Naive thymus-derived CD4-positive, alpha-beta T cell (primary cell): ENCODE data around the gene ITM2B. TPM values are rescaled to one million over a fixed set of nuclear protein-coding genes. Genes with fewer than 3 reads are reported as not detected.

ENCODE experiments used
- ATAC-seq: fragments of 150-1000 bp; cut with Tn5 transposase; 2 replicates; pipeline ENCODE4 v1.10.0; 2021; ENCODE audit warnings: mild to moderate bottlenecking, moderate library complexity
- CTCF ChIA-PET: fragments of 350-600 bp; sonication (Branson Sonifier 250); formaldehyde crosslinking; loops from one replicate; lab custom pipeline; 2021; ENCODE audit warnings: antibody characterized with exemption; lab: Charles Lee
- POLR2A ChIA-PET: fragments of 350-600 bp; sonication (Branson Sonifier 250); formaldehyde crosslinking; loops from one replicate; lab custom pipeline; 2021; ENCODE audit warnings: antibody characterized with exemption, inconsistent platforms; lab: Charles Lee
- DNase-seq, 9 donors: peaks; one replicate each; pipeline versions ENCODE4 v3.0.0 to v3.0.0-alpha.2; 2020 to 2022; ENCODE audit warnings: mixed read lengths in 1 of 9
- H3K27ac ChIP-seq: one replicate; pipeline ENCODE4 v1.7.0; 2013; ENCODE audit warnings: mild to moderate bottlenecking, low read depth, low read length, moderate library complexity
- H3K27me3 ChIP-seq, 2 donors: one replicate each; pipeline ENCODE4 v1.7.0; 2013; ENCODE audit warnings: low read length in 2 of 2, mild to moderate bottlenecking in 2 of 2, moderate library complexity in 2 of 2; ENCODE audit not compliant: control insufficient read depth in 2 of 2, insufficient read depth in 2 of 2
- H3K36me3 ChIP-seq, 3 experiments: 1 replicate in 2 of 3; 2 replicates in 1 of 3; pipeline ENCODE4 v1.7.0; 2013; ENCODE audit warnings: low read length in 3 of 3, mild to moderate bottlenecking in 3 of 3, moderate library complexity in 1 of 3; ENCODE audit not compliant: insufficient read depth in 3 of 3, control insufficient read depth in 2 of 3
- H3K4me1 ChIP-seq, 2 donors: one replicate each; pipeline ENCODE4 v1.7.0; 2013; ENCODE audit warnings: low read length in 2 of 2, mild to moderate bottlenecking in 2 of 2, moderate library complexity in 1 of 2; ENCODE audit not compliant: control insufficient read depth in 2 of 2, insufficient read depth in 2 of 2
- H3K4me3 ChIP-seq: 2 replicates; pipeline ENCODE4 v1.7.0; 2013; ENCODE audit warnings: mild to moderate bottlenecking, low read length
- H3K9me3 ChIP-seq, 3 experiments: 1 replicate in 2 of 3; 2 replicates in 1 of 3; pipeline ENCODE4 v1.7.0; 2013; ENCODE audit warnings: low read length in 3 of 3; ENCODE audit not compliant: control insufficient read depth in 2 of 3
- H3K27ac Mint-ChIP-seq, 9 donors: one replicate each; pipeline ENCODE4 v1.8.0; 2020 to 2022; ENCODE audit warnings: mixed read lengths in 9 of 9, mild to moderate bottlenecking in 8 of 9, moderate library complexity in 5 of 9, inconsistent platforms in 2 of 9
- H3K27me3 Mint-ChIP-seq, 5 donors: one replicate each; pipeline ENCODE4 v1.8.0; 2021 to 2022; ENCODE audit warnings: mixed read lengths in 5 of 5, mild to moderate bottlenecking in 1 of 5
- H3K36me3 Mint-ChIP-seq, 5 donors: one replicate each; pipeline ENCODE4 v1.8.0; 2020 to 2022; ENCODE audit warnings: mixed read lengths in 5 of 5, mild to moderate bottlenecking in 3 of 5, inconsistent platforms in 1 of 5
- H3K4me1 Mint-ChIP-seq, 7 donors: one replicate each; pipeline ENCODE4 v1.8.0; 2020 to 2022; ENCODE audit warnings: mixed read lengths in 7 of 7, mild to moderate bottlenecking in 3 of 7, inconsistent platforms in 1 of 7
- H3K4me3 Mint-ChIP-seq, 10 donors: one replicate each; pipeline ENCODE4 v1.8.0; 2020 to 2022; ENCODE audit warnings: mild to moderate bottlenecking in 10 of 10, mixed read lengths in 10 of 10, moderate library complexity in 6 of 10, inconsistent platforms in 2 of 10
- H3K9me3 Mint-ChIP-seq, 11 donors: one replicate each; pipeline ENCODE4 v1.8.0; 2020 to 2022; ENCODE audit warnings: mixed read lengths in 11 of 11, mild to moderate bottlenecking in 4 of 11, inconsistent platforms in 1 of 11, moderate library complexity in 1 of 11
- intact Hi-C, 2 donors: fragments of 100-400 bp; cut with micrococcal nuclease; formaldehyde crosslinking; loops; one replicate each; pipeline ENCODE4 v1.15.1; 2023
- polyA plus RNA-seq, 2 donors: library from polyadenylated mRNA; unstranded; fragments of 300-500 nt; fragmentation: Illumina TruSeq; gene quantifications; one replicate each; pipeline ENCODE4 v1.2.3, GENCODE V29; 2021
- total RNA-seq, 6 experiments: library from RNA in 5 of 6; stranded (reverse) in 5 of 6; gene quantifications; 1 replicate in 5 of 6; 2 replicates in 1 of 6; pipeline ENCODE4 v1.2.3 and lab custom pipeline; 2021 to 2026

The ITM2B gene
- total and polyA plus RNA-seq, 7 experiments from 2014 or later = 190 to 1,479 (median 659) TPM

DNA sequence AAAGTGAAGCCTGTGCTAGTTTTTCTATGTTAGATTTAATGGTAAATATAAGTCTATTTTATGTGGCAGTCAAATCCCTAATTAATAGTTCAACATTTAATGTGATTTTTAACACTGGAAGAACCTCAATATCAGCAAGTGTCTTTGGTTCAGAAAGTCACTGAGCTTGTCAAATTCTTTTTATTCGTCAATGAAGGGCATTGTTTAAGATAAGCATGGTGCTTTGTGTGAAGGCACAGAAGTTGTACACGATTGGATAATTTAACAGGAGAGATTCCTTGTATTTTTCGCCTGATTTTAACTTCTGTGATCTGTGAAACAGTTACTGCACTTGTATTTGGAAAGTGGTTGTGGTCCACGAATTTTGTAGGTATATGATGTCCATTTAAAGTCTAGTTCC is 40.3 kb downstream of the ITM2B start:
- no peak overlapping the region for H3K4me3 Mint-ChIP-seq
- ChIA-PET POLR2A (interaction anchor here (1.7 kb wide), 1 partner anchor 30 kb away, joined by 4 read pairs; the partner anchor contains the start of gene RB1), CTCF (no interaction called here)
- no peaks in the 10 kb centered on the region for H3K9me3 ChIP-seq
- no peaks in the 10 kb centered on the region for H3K36me3 ChIP-seq
- H3K9me3 Mint-ChIP-seq = peaks cover 0 to 3% (median 0%) of the 10 kb centered on the region in 11 donors
- no peak overlapping the region for H3K27ac Mint-ChIP-seq
- DNase-seq (no peak), ATAC-seq (no peak)
- H3K4me1 Mint-ChIP-seq = peaks cover 0 to 8% (median 5%) of the 10 kb centered on the region in 7 donors
- H3K36me3 Mint-ChIP-seq = peaks cover 6 to 13% (median 7%) of the 10 kb centered on the region in 5 donors
- no peaks in the 10 kb centered on the region for H3K27me3 ChIP-seq
- intact Hi-C loops = no loop called here
- H3K27ac ChIP-seq = no peak overlapping the region
- no peaks in the 10 kb centered on the region for H3K4me1 ChIP-seq
- peaks cover 0 to 11% (median 0%) of the 10 kb centered on the region in 5 donors for H3K27me3 Mint-ChIP-seq
- H3K4me3 ChIP-seq = no peak overlapping the region

DNA sequence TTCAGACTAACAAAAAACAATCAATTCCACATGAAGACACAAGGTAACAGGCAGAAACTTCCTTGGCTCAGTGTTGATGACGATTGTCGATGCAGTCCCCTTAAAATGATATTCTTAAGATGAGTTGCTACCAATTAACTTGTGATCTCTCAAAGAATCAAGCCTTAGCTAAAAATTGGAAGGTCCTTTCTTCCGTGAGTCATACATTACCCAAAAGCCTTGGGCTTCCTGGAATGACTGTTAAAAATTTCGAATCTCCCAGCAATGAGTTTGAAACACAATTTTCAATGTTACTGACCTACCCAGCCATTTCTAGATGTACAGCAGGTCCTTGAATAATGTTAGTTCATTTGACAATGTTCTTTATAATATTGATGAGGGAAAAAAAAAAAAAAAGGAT is 42.5 kb downstream of the ITM2B start:
- Histone ChIP-seq H3K9me3 (no peaks in the 10 kb centered on the region), H3K27me3 (no peaks in the 10 kb centered on the region), H3K27ac (no peak overlapping the region), H3K4me1 (no peaks in the 10 kb centered on the region), H3K4me3 (no peak overlapping the region), H3K36me3 (no peaks in the 10 kb centered on the region)
- intact Hi-C loops = no loop called here
- Mint-ChIP-seq H3K4me1 (peaks cover 0 to 5% (median 0%) of the 10 kb centered on the region in 7 donors), H3K36me3 (peaks cover 0 to 4% (median 0%) of the 10 kb centered on the region in 5 donors), H3K27me3 (peaks cover 0 to 11% (median 0%) of the 10 kb centered on the region in 5 donors), H3K4me3 (no peak overlapping the region), H3K27ac (no peak overlapping the region), H3K9me3 (peaks cover 0 to 3% (median 0%) of the 10 kb centered on the region in 11 donors)
- ChIA-PET CTCF (no interaction called here), POLR2A (no interaction called here)
- ATAC-seq = no peak
- no peak for DNase-seq

DNA sequence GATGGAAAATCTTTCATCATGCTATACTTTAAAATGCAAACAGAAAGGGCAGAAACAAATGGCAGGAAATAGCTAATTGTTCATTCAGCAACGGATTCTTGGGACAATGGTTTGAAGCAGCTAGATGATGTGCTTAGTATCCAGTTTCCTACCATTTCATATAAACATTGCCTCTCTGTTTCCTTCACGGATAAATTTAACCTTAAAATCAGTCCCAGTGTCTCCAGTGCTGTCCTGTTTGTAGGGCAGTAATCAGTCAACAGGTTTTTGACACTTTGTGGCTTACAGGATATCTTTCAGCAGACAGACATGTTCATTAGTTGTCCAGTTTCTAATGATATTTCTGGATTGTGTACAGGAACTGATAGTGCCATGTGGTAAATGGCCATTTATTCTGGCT is 45.8 kb downstream of the ITM2B start:
- Histone ChIP-seq H3K27ac (no peak overlapping the region), H3K27me3 (no peaks in the 10 kb centered on the region), H3K4me3 (no peak overlapping the region), H3K36me3 (no peaks in the 10 kb centered on the region), H3K4me1 (no peaks in the 10 kb centered on the region), H3K9me3 (no peaks in the 10 kb centered on the region)
- ATAC-seq (no peak), DNase-seq (no peak)
- ChIA-PET POLR2A (interaction anchor here (0.8 kb wide), 1 partner anchor 941 kb away, joined by 3 read pairs; no protein-coding TSS in a partner anchor), CTCF (no interaction called here)
- Mint-ChIP-seq H3K36me3 (peaks cover 0 to 4% (median 0%) of the 10 kb centered on the region in 5 donors), H3K4me1 (peaks cover 0 to 1% (median 0%) of the 10 kb centered on the region in 7 donors), H3K27me3 (peaks cover 0 to 14% (median 0%) of the 10 kb centered on the region in 5 donors), H3K4me3 (no peak overlapping the region), H3K27ac (no peak overlapping the region), H3K9me3 (peaks cover 0 to 3% (median 0%) of the 10 kb centered on the region in 11 donors)
- intact Hi-C loops = no loop called here

DNA sequence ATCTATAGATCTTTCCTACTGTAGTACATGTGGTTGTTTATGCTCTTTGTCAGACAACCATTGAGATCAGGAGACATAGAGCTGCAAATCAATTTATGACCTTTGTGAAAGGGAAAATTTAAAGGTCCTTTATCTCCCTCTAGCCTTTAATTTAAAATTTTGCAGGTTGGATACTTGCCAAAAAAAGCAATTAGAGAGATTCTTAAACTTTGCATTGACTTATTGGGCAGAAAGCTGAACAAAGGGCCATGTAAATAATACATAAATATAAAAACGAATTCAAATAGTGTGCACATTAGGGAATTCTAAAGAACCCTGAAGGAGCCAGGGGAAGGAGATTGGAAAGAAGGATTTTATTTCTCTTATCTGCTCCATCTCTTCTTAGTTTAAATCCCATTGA is 48.5 kb downstream of the ITM2B start:
- Mint-ChIP-seq H3K4me1 (peaks cover 0 to 3% (median 0%) of the 10 kb centered on the region in 7 donors), H3K27ac (no peak overlapping the region), H3K4me3 (no peak overlapping the region), H3K9me3 (peaks cover 0 to 2% (median 0%) of the 10 kb centered on the region in 11 donors), H3K27me3 (peaks cover 0 to 12% (median 0%) of the 10 kb centered on the region in 5 donors), H3K36me3 (no peaks in the 10 kb centered on the region)
- H3K27me3 ChIP-seq = no peaks in the 10 kb centered on the region
- no peaks in the 10 kb centered on the region for H3K4me1 ChIP-seq
- POLR2A ChIA-PET = no interaction called here
- CTCF ChIA-PET = no interaction called here
- no peaks in the 10 kb centered on the region for H3K36me3 ChIP-seq
- DNase-seq (no peak), ATAC-seq (no peak)
- no peak overlapping the region for H3K4me3 ChIP-seq
- H3K9me3 ChIP-seq = no peaks in the 10 kb centered on the region
- H3K27ac ChIP-seq = no peak overlapping the region
- intact Hi-C loops = no loop called here

DNA sequence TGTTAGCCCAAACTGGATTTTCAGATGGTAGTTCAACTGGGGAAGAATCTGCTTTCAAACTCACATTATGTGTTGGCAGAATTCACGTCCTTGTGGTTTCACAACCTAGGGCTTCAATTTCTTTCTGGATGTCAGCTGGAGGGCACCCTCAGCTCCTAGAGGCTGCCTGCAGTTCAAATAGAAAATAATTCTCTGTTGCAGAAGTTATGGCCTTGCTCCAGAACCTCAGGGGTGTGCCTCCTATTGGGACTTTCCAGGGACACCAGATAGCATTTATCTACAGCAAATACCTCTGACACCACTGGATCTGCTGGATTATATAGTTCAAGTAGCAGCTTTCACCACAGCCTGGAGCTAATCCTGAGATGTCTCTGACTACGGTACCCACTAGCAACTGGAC is 58.7 kb downstream of the ITM2B start:
- ChIA-PET POLR2A (interaction anchor here (0.6 to 1.4 kb wide), 2 partner anchors 11 to 242 kb away, joined by 3 to 5 read pairs; no protein-coding TSS in a partner anchor), CTCF (interaction anchor here (0.6 kb wide), 1 partner anchor 29 kb away, joined by 4 read pairs; no protein-coding TSS in a partner anchor)
- H3K36me3 ChIP-seq = no peaks in the 10 kb centered on the region
- Mint-ChIP-seq H3K36me3 (peaks cover 0 to 5% (median 0%) of the 10 kb centered on the region in 5 donors), H3K9me3 (no peaks in the 10 kb centered on the region), H3K4me1 (no peaks in the 10 kb centered on the region), H3K4me3 (no peak overlapping the region), H3K27ac (no peak overlapping the region), H3K27me3 (peaks cover 8 to 27% (median 13%) of the 10 kb centered on the region in 5 donors)
- no peaks in the 10 kb centered on the region for H3K27me3 ChIP-seq
- H3K4me3 ChIP-seq = no peak overlapping the region
- no peak overlapping the region for H3K27ac ChIP-seq
- H3K9me3 ChIP-seq = no peaks in the 10 kb centered on the region
- no peaks in the 10 kb centered on the region for H3K4me1 ChIP-seq
- DNase-seq = no peak
- ATAC-seq = no peak
- intact Hi-C loops = no loop called here

DNA sequence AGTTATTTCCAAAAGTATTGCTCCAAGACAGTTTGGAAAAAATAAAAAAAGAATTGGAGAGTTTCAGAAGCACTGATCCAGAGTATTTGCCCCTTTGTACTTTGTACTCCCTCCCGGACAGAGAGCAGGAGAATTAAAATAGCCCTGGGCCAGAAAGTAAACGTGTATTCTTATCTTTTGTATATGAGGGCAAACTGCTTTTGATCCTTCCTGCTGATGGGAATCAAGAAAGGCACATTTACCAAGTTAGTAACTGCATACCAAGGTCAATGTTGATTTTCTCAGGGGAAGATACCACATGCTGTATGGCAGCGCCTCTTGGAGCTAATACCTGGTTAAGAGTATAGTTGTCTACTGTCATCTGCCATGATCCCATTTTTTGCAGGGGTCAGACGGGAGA is 59.6 kb downstream of the ITM2B start:
- intact Hi-C loops = no loop called here
- ChIA-PET POLR2A (interaction anchor here (0.8 kb wide), 1 partner anchor 9 kb away, joined by 3 read pairs; no protein-coding TSS in a partner anchor), CTCF (interaction anchor here (0.6 kb wide), 1 partner anchor 442 kb away, joined by 3 read pairs; no protein-coding TSS in a partner anchor)
- Mint-ChIP-seq H3K9me3 (no peaks in the 10 kb centered on the region), H3K36me3 (peaks cover 0 to 5% (median 2%) of the 10 kb centered on the region in 5 donors), H3K27me3 (peaks cover 8 to 26% (median 12%) of the 10 kb centered on the region in 5 donors), H3K4me1 (peaks cover 0 to 4% (median 0%) of the 10 kb centered on the region in 7 donors), H3K4me3 (no peak overlapping the region), H3K27ac (no peak overlapping the region)
- Histone ChIP-seq H3K27ac (no peak overlapping the region), H3K27me3 (no peaks in the 10 kb centered on the region), H3K36me3 (no peaks in the 10 kb centered on the region), H3K4me3 (no peak overlapping the region), H3K9me3 (no peaks in the 10 kb centered on the region), H3K4me1 (no peaks in the 10 kb centered on the region)
- DNase-seq (no peak), ATAC-seq (no peak)

DNA sequence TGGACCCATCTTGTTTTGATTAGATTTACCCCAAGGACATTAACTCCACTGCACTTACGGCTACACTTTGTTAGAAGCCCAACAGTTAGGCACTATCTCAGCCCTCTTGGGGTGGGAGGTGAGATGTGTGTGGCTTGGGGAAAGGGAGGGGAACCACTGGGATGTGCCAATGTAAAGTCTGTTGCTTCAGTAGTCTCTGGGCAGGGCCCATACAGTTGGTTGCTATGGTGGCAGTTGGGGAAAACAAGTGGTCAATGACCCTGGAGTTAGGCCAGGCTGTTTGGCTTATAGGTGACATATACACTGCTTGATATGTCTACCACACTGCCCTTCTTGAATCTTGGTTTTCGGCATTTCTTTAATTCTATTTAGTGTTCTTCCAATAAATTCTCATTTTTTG is 61.6 kb downstream of the ITM2B start:
- no peak overlapping the region for H3K4me3 ChIP-seq
- H3K27ac ChIP-seq = no peak overlapping the region
- intact Hi-C loops = no loop called here
- no peaks in the 10 kb centered on the region for H3K4me1 ChIP-seq
- no peaks in the 10 kb centered on the region for H3K9me3 ChIP-seq
- DNase-seq = no peak
- ChIA-PET CTCF (no interaction called here), POLR2A (interaction anchor here (1.2 kb wide), 1 partner anchor 8 kb away, joined by 3 read pairs; no protein-coding TSS in a partner anchor)
- ATAC-seq = no peak
- Mint-ChIP-seq H3K9me3 (no peaks in the 10 kb centered on the region), H3K4me3 (no peak overlapping the region), H3K4me1 (peaks cover 0 to 6% (median 0%) of the 10 kb centered on the region in 7 donors), H3K27me3 (peaks cover 4 to 14% (median 7%) of the 10 kb centered on the region in 5 donors), H3K27ac (no peak overlapping the region), H3K36me3 (peaks cover 0 to 7% (median 4%) of the 10 kb centered on the region in 5 donors)
- no peaks in the 10 kb centered on the region for H3K36me3 ChIP-seq
- no peaks in the 10 kb centered on the region for H3K27me3 ChIP-seq
